Measurements from ENCODE around the gene C1QBP. TPM values are rescaled to one million over a fixed set of nuclear protein-coding genes. Genes with fewer than 3 reads are reported as not detected.

C1QBP gene
- total RNA-seq, 2 experiments from 2014 or later = 59.9 to 62.9 TPM

DNA sequence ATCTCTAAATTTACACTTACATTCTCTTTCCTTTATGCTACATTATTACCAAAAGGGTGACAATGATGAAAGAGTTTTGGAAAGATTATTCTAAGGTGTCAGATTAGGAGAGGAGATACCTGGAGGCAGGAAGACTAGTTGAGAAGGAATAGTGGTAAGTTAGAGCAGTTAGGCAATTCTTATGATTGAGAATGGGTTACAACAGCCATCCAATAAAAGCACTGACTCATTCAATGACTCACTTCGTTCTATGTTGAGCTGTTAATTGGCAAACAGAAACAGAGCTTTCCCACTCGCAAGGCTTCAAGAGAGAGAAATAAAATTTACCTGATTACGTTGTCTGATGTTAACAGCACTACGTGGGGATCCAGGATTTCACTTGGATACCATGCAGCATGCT lies 25.3 kb downstream of the C1QBP start:
- H3K36me3 ChIP-seq (ENCODE audit: insufficient read depth, low read length) = peaks cover 83% of the 10 kb centered on the region
- no peak overlapping the region for H3K4me3 Mint-ChIP-seq
- H3K36me3 Mint-ChIP-seq (ENCODE audit: low read depth) = peaks cover 53% of the 10 kb centered on the region
- no peaks in the 10 kb centered on the region for H3K9me3 ChIP-seq (ENCODE audit: control insufficient read depth in 1 of 2, insufficient read depth in 1 of 2, low read length in 2 of 2)
- H3K27ac Mint-ChIP-seq = no peak overlapping the region
- no peaks in the 10 kb centered on the region for H3K9me3 Mint-ChIP-seq
- H3K4me3 ChIP-seq (ENCODE audit: low read length) = no peak overlapping the region
- no peaks in the 10 kb centered on the region for H3K27me3 ChIP-seq (ENCODE audit: control insufficient read depth in 1 of 2, insufficient read depth in 2 of 2, low read length in 2 of 2)
- POLR2A ChIA-PET = interaction anchor here (0.9 kb wide), 1 partner anchor 24 kb away, joined by 3 read pairs; no protein-coding TSS in a partner anchor
- TF ChIP-seq, protein P1, sequence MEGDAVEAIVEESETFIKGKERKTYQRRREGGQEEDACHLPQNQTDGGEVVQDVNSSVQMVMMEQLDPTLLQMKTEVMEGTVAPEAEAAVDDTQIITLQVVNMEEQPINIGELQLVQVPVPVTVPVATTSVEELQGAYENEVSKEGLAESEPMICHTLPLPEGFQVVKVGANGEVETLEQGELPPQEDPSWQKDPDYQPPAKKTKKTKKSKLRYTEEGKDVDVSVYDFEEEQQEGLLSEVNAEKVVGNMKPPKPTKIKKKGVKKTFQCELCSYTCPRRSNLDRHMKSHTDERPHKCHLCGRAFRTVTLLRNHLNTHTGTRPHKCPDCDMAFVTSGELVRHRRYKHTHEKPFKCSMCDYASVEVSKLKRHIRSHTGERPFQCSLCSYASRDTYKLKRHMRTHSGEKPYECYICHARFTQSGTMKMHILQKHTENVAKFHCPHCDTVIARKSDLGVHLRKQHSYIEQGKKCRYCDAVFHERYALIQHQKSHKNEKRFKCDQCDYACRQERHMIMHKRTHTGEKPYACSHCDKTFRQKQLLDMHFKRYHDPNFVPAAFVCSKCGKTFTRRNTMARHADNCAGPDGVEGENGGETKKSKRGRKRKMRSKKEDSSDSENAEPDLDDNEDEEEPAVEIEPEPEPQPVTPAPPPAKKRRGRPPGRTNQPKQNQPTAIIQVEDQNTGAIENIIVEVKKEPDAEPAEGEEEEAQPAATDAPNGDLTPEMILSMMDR (IDR thresholded peaks at IDR 0.05) = no peak
- no peak overlapping the region for H3K27ac ChIP-seq (ENCODE audit: low read depth in 1 of 2, low read length in 2 of 2)
- DNase-seq = no peak
- peaks cover 21% of the 10 kb centered on the region for H3K4me1 ChIP-seq (ENCODE audit: insufficient read depth, low read length)
- H3K27me3 Mint-ChIP-seq = no peaks in the 10 kb centered on the region
- intact Hi-C loops (cut with DNase I, micrococcal nuclease) = loop anchor here in 1 of 2 experiments (10.0 kb wide), 1 partner anchor 71 kb away; the partner anchor contains the start of genes DERL2 and MIS12
- CTCF ChIA-PET = interaction anchor here (1.1 to 2.0 kb wide), 2 partner anchors 25 kb away, joined by 4 to 6 read pairs; partner anchors contain the start of gene C1QBP
- peaks cover 55% of the 10 kb centered on the region for H3K4me1 Mint-ChIP-seq (ENCODE audit: low read depth)
- ATAC-seq (ENCODE audit: poor library complexity) = no peak

DNA sequence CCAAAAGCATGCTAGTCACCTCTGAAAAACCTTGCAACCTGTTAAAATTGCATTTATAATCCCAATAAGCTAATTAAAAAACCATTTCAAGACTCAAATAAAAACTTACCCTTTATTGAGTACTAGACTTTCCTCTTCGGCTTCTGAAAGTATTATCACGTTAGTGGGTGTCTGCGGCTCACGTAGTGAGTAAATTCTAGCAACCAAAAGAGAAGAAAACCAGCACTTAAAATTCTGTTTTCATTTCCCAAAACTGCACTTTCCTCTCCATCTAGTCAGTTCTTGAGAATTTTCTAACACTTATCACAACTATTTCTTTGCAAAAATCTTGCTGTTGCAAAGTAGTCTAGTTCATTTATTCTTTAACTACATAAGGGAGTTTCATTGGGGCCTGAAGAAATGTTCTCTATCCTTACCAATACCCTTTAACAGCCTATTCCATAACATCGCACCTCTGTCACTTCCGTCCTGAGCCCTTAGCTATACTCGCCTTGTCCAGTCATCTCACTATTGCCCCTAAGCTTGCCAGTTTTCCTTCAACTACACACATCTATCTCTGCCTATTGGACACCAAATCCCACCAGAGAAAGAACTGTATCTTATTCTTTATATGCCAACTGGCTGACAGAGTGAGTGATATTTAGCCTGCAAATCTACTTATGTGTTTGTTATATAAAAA lies 28.2 kb downstream of the C1QBP start:
- no peaks in the 10 kb centered on the region for H3K27me3 ChIP-seq (ENCODE audit: control insufficient read depth in 1 of 2, insufficient read depth in 2 of 2, low read length in 2 of 2)
- Mint-ChIP-seq H3K36me3 (ENCODE audit: low read depth) (peaks cover 35% of the 10 kb centered on the region), H3K9me3 (no peaks in the 10 kb centered on the region), H3K4me3 (no peak overlapping the region), H3K27me3 (no peaks in the 10 kb centered on the region), H3K27ac (no peak overlapping the region), H3K4me1 (ENCODE audit: low read depth) (peaks cover 35% of the 10 kb centered on the region)
- TF ChIP-seq, protein P1 (IDR thresholded peaks at IDR 0.05) = no peak
- no peak overlapping the region for H3K4me3 ChIP-seq (ENCODE audit: low read length)
- H3K9me3 ChIP-seq (ENCODE audit: control insufficient read depth in 1 of 2, insufficient read depth in 1 of 2, low read length in 2 of 2) = no peaks in the 10 kb centered on the region
- ATAC-seq (ENCODE audit: poor library complexity) (no peak), DNase-seq (no peak)
- no peak overlapping the region for H3K27ac ChIP-seq (ENCODE audit: low read depth in 1 of 2, low read length in 2 of 2)
- intact Hi-C loops (cut with DNase I, micrococcal nuclease) = loop anchor here in 1 of 2 experiments (10.0 kb wide), 1 partner anchor 74 kb away; the partner anchor contains the start of genes DERL2 and MIS12
- peaks cover 2% of the 10 kb centered on the region for H3K4me1 ChIP-seq (ENCODE audit: insufficient read depth, low read length)
- CTCF ChIA-PET = interaction anchor here (1.6 kb wide), 1 partner anchor 28 kb away, joined by 5 read pairs; the partner anchor contains the start of gene C1QBP
- POLR2A ChIA-PET = no interaction called here
- H3K36me3 ChIP-seq (ENCODE audit: insufficient read depth, low read length) = peaks cover 94% of the 10 kb centered on the region

DNA sequence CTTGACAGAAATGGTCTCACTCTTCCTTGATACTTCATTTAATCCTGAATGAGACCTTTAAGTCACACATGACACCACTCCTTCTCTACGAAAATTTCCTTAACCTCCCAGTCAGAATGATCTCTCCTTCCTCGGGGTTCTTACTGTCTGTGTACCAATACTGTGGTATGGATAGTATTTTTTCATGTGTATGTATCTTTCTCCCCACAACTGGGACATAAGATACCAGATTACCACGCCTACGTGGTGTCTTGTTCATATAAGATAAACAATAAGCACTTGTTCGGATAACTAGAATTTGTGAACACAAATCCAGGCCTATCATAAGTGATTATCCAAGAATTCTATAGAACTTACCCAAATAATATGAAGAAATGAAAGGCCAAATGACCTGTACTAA lies 30.8 kb downstream of the C1QBP start:
- peaks cover 2% of the 10 kb centered on the region for H3K4me1 ChIP-seq (ENCODE audit: insufficient read depth, low read length)
- CTCF ChIA-PET = interaction anchor here (0.6 kb wide), 1 partner anchor 96 kb away, joined by 4 read pairs; no protein-coding TSS in a partner anchor
- intact Hi-C loops (cut with DNase I, micrococcal nuclease) = no loop called here
- H3K36me3 ChIP-seq (ENCODE audit: insufficient read depth, low read length) = peaks cover 93% of the 10 kb centered on the region
- Mint-ChIP-seq H3K9me3 (no peaks in the 10 kb centered on the region), H3K36me3 (ENCODE audit: low read depth) (peaks cover 16% of the 10 kb centered on the region), H3K4me1 (ENCODE audit: low read depth) (peaks cover 31% of the 10 kb centered on the region), H3K27me3 (no peaks in the 10 kb centered on the region), H3K27ac (no peak overlapping the region), H3K4me3 (no peak overlapping the region)
- DNase-seq (no peak), ATAC-seq (ENCODE audit: poor library complexity) (no peak)
- TF ChIP-seq, protein P1 (IDR thresholded peaks at IDR 0.05) = no peak
- H3K4me3 ChIP-seq (ENCODE audit: low read length) = no peak overlapping the region
- H3K27ac ChIP-seq (ENCODE audit: low read depth in 1 of 2, low read length in 2 of 2) = no peak overlapping the region
- no peaks in the 10 kb centered on the region for H3K27me3 ChIP-seq (ENCODE audit: control insufficient read depth in 1 of 2, insufficient read depth in 2 of 2, low read length in 2 of 2)
- POLR2A ChIA-PET = interaction anchor here (1.2 kb wide), 1 partner anchor 11 kb away, joined by 3 read pairs; no protein-coding TSS in a partner anchor
- no peaks in the 10 kb centered on the region for H3K9me3 ChIP-seq (ENCODE audit: control insufficient read depth in 1 of 2, insufficient read depth in 1 of 2, low read length in 2 of 2)
